ENCODE results near the gene CCDC182.

CCDC182 gene

DNA sequence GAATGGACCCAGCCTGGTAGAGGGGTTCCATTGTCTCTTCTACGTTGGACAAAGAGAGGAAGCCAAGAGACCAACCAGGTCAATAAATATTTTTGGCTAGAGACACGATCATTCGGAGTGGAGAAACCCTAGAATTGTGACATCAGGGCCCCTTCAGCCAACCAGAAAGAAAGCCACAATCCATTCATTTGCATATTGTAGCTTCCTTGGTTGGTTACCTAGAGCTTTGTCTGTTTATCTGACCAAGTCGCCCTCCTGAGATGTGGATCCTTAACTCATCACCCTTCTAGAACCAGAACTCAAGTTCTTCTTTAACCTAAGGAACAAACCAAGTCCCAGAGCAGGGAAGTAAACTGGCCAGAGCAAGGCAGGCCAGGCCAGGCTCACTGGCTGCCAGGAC is at the start of gene CCDC182:
Gene CCDC182, minus strand, starts transcription at position 58 of the 400 bp plus-strand sequence. Its CDS starts 27 bp downstream, at position 31.
- DNase-seq = no peak

DNA sequence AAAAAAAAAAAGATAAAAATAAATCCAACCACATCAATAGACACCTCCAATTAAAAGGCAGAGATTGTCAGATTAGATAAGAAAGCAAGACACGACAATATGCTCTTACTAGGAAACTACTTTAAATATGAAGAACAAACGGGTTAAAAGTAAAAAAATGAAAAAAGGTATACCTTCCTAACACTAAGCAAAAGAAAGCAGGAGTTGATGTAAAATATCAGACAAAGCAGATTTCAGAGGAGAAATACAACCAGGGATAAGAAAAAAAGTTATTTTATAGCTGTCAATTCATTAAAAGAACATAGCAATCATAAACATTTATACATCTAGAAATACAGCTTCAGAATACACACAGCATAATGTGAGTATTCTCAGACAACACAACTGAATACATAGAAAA is 49.7 kb upstream of the CCDC182 start:
- DNase-seq = no peak

DNA sequence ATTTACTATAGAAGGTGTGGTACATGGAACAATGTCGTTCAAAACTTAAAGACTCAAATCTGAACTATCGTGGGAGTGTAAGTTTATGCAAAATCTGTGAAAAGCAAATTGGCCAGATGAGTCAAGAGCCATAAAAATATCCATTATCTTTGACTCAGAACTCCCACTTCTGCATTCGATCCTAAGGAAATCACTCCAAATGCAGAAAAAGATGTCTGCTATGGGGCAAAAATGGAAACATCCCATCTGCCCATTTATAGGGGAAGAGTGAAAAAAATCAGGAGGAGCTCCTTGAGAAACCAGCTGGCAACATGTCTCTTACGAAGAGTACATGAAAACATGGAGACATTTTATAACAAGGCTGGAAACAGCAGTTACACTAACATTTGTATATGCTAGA is 43.6 kb upstream of the CCDC182 start:
- DNase-seq = no peak

DNA sequence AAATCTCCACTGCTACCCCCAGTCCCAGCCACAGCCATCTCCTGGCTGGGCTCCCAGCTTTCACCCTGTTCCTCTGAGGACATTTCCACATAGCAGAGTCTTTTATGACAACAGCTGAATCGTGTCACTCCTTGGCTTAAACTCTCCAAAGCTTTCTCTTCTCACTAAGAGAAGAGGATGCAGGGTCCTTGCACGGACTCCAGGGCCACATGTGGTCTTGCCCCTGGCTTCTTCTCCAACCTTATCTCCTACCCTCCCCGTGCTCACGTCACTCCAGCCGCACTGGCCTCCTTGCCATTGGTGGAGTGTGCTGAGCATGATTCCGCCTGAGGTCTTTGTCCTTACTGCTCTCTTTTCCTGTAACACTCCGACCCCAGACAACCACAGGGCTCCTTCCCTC is 39.9 kb upstream of the CCDC182 start:
- DNase-seq = no peak

DNA sequence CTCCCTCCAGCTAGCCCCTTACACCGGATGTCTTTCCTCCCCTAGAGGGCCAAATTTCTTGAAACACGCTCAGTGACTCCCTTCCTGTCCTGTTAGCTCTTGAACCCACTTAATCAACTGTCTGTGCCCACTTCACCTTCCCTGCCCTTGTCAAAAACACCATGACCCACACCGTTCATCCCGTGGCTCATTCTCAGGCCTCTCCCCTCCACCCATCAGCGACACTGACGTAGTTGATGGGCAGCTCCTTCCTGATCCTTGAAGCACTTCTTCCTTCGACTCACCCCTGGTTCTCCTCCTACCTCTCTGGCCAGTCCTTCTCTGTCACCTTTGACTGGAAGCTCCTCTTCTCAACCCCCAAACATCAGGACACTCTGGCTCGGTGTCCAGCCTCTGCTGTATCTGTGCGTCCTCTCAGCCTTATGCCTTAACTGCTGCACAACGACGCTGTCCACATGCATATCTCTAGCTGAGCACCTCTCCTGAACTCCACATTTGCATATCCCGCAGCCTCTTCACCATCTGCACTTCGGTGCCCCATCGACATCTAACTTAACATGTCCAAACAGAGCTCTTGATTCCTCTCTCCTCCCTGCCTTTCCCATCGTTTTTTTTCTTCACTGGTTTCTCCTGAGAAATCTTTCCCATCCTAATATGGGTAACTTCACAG is 39.3 kb upstream of the CCDC182 start:
- no peak for DNase-seq

DNA sequence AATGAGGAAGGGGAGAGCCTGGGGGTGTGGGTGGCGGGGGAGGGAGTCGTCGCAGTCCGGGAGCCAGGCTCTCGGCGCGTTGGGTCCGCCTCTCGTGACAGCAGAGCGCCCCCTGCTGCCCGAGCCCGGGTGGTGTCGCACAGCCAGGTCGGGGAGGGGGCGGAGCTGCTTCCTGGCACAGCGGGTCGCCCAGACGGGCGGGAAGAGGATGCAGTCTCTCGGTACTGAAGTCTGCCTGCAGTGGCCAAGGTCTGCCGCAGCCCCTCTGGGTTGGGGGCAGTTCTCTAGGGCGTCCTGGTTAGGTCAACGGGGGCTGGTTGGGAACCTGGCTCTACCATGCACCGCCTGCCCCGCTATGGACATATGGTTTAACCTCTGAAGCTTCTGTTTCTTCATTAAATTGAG is 38.2 kb upstream of the CCDC182 start:
- DNase-seq = no peak

DNA sequence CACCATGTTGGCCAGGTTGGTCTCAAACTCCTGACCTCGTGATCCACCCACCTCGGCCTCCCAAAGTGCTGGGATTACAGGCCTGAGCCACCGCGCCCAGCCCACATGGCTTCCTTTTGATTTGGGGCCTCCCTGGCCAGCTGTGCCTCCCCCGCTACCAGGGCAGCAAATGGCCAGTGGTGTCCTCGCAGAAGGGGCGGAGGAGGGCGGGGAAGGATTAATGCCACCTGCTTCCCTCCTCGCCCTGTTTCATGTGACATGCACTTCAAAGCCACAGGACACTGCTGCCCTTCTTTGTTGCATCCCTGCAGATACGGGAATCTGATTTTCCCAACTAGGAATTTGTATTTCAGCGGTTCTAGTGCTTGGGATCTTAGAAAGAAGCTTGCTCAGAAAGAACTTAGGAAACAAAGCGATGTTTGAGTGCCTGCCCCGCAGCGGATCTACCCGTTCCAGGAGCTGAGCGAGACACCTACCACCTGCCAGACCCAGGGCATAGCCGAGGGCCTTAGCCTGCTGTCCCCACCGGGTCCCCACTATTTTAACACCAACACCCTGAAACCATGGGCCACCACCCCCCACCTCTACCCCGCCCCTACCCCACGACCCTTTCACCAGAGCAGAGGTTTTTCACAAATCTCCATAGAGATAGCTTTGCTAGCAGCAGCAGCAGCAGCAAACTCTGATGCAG is 37.7 kb upstream of the CCDC182 start:
- DNase-seq = no peak

DNA sequence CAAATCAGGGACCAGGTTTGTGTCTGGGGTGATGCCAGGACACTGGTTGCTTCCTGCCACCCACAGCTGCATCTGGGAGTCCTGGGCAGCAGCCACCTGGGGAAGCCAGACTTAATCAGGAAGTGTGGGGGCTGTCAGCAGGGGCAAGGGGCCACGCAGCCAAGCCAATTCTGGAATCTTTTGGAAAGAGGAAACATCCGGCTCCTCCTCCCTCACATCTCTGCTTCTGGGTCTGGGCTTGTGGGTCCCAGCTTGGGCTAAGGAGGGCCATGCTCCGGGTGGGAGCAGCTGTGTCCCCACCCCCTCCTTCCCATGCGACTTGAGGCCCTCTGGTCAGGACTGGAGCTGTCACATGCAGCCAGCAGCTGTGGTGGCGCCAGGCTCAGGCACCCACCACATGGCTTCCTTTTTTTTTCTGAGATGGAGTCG is 37.0 kb upstream of the CCDC182 start:
- no peak for DNase-seq

DNA sequence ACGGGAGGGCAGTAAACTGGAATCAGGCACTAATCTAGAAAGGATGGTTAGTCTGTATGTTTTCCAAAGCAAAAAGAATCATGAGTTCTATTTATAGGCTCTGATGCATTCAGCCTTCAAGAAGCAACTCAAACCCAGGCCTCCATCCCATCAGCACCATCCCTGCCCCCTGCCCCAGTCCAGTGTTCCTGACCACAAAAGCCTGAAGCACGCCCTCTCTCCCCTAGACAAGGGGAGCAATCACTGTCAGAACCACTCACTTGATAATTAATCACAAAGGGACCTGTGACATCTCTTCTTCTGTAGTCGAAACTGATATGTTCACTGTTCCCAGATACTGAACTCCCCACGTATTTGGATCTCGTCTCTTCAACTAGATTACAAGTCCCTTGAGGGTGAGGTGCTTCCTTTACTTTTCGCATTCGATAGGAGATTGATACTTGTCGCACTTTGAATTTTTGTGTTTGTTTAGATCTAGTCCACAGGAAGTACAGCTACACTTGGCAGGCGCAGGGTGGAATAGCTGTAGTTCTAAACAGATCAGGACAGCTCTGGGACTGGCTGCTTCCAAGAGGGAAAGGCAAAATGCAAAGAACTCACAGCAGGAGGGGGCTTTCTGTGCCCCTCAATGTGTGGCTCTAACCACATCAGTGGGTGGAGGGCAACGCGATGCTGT is 36.4 kb upstream of the CCDC182 start:
- no peak for DNase-seq

DNA sequence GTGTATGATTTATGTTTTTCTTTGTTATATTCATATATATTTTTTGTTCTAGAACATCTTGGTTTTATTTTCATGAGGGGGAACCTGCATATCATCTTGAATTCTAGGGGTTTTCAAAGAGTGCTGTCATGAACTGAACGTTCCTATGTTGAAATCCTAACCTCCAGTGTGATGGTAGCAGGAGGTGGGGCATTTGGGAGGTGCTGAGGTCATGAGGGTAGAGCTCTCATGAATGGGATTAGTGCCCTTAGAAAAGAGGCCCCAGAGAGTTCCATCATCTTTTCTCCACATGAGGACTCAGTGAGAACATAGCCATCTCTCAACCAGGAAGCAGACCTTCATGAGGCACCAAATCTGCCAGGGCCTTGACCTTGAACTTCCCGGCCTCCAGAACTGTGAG is 34.6 kb upstream of the CCDC182 start:
- DNase-seq = no peak

DNA sequence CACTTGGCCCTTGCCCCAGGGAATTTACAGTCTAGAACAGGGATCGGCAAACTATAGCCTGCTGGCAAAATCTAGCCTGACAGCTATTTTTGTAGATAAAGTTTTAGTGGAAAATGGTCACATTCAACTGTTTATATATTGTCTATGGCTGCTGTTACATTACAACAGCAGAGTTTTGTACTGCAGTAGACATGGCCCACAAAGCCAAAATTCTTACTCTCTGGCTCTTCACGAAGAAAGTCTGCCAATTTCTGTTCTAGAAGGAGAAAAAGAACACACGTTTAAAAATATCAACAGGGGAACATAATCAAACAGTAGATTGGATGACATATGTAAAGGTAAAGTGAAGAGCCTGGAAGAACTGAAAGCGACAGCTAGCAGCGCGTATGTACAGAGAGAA is 33.2 kb upstream of the CCDC182 start:
- DNase-seq = no peak

DNA sequence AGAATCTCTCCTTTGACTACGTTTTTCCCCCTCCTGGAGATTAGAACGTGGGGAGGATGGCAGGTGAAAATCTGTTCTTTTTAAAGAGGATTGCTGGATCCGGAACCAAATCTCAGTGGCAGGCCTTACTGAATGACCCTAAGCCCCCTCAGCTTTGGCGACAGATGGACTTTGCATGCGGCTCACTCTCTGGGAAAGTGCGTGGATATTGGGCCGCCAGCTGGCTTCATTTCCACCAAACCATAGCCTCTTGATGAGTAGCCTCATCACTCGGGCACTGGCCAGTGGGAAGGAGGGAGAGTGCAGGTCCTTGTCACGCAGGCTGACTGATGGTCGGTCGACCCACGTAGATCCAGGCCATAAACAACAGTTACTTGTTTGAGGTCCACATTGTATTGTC is 31.3 kb upstream of the CCDC182 start:
- no peak for DNase-seq

DNA sequence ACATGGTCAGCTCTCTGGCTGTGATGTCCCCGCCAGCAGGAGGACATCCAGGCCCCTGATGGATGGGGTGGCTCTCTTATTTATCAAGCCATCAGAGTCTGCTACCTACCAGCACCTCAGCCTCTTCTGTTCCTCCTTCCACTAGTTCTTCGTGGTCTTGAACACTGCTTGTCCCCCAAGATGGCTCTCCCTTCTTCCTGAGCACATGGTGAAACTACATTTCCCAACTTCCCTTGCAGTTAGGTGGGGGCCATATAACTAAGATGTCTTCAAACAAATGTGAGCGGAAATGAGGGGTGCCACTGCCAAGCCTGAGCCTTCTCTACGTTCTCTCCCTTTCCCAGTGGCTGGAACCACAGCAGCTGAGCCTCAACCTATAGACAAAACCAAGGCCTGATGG is 29.8 kb upstream of the CCDC182 start:
- DNase-seq = no peak

DNA sequence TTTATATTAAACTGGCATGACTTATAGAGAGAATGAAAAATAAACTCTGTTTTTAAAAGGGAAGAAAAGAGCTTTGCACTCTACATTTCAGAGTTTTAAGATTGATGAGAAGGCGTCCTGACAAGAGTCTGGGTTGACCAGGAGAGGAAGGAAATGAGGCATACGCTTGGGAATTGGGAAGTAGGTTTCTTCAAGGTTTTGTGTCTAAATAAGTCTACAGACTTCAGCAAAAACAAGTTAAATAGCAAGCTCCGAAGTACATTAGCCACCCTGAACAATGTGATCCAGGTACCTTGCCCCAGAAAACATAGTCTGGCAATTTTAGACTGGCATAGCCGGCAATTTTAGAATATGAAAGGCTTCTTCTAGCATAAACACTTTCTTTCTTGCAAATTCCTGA is 28.5 kb upstream of the CCDC182 start:
- DNase-seq = no peak

DNA sequence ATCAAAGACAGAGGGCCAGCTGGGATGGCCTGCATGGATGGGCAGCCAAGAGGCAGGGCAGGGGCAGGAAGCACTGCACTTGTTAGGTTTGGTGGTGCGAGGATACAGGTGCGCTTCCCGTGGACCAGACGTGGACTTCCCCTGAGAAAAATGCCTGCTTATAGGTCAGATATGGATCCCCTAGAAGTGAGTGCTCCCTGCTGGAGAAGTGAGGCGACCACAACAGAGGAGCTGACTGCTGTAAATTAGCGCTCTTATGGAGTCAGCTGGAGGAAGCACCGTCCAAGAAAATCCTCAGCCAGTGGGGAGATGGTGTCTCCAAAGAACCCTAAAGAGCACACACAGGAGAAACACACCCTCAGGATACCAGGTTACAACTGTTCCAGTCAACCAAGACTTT is 27.7 kb upstream of the CCDC182 start:
- no peak for DNase-seq

DNA sequence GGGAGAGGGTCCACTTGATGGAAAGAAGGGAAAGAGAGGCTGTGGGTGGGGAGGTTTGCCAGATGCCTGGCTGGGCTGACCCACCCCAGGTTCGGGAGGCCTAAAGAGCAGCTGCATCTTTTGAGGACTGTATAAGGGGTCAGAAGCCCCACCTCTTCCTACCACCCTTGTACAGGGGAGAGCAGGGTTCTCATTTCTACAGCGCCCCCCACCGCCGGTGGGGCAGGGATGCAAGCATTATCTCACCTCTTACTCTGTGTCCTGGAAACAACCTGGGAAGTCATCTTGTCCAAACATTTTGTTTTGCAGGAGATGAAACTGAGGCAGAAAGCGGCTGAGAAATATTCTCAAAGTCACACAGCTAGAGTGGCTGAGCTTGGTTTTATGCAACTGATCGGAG is 22.5 kb upstream of the CCDC182 start:
- DNase-seq = no peak

DNA sequence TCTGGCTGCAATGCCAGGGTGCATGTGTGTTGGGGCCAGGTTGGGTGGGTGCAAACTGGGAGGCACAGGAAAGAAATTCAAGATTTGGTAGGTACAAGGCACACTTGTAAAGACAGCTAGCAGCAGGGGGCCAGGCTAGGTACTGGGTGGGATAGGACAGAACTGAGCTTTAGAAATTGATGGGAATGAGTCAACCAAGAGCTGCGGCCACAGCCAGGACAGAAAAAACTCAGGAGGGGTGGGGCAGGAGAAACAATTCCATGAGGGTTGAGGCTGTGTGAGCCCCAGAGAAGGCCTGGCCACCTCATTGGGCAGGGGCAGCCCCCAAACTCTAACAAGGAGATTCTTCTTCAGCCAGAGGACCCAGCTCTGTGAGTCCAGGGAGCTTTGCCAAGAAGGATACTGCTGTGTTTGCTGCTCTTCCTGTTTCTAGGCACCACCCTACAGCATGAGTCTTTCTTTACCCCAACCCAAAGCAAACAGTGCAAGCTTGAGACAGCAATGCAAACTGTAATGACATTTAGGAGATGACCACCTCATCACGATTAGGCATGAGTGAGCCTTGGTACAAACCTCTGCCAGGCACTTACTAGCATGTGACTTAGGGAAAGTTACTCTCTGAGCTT is 21.3 kb upstream of the CCDC182 start:
- DNase-seq = no peak

DNA sequence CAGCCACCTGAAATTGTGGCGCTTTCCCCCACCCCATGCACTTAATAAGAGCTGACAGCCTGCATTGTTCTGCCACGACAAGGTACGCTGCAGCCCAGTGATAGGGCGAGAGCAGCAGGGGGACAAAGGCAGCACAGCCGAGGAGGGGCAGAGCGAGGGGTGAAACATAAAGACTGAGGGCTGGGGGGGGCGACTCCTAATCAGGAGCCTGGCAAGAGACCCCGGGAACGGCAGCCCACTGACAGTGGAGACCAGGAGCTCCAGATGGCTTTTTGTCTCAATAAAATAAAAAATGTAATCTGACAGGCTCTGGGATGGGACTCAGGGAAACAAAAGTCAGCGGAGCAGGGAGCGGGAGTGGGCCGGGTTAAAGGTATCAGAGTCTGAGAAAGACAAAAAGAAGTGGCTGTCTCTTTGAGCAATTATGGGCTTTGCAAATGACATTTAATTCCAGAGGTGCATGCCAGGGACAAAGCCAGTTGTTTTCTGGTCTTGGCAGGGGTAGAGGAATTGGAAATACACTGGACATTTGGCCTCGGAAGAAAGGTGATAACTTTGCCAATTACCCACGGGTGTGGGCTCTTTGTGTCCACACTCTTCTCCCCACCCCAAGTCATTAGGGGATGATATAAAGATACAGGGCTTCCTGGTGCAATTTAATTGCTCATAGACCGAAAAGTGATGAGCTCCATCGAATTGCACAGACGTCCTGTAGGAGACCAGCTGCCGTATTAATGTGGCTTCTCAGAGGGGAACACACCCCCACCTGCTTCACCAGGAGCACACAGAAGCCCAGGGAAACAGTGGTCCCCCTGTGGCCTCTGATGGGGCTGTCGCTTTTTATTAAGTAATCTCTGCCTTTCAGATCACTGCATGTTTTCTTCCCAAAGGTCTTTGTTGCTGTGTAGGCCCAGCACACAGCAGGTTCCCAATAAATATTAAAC is 17.6 kb upstream of the CCDC182 start:
- no peak for DNase-seq

DNA sequence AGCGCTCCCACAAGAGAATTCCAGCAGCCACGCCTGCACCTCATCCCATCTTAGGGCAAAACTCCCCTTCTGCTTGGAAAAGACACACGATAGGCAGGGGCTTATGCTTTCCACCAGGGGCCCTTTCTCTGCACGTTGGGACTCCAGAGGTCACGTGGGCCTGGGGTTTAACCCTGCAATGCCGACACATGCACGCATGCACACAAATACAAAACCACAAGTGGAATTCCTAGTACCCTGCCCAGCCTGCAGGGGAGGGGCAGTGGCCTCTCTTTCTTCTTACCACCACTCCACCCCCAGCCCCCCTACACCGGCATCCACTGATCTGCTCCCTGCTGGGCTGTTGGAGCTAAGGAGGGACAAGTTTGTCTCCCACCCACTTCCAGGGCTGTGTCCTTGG is 16.8 kb upstream of the CCDC182 start:
- DNase-seq = no peak

DNA sequence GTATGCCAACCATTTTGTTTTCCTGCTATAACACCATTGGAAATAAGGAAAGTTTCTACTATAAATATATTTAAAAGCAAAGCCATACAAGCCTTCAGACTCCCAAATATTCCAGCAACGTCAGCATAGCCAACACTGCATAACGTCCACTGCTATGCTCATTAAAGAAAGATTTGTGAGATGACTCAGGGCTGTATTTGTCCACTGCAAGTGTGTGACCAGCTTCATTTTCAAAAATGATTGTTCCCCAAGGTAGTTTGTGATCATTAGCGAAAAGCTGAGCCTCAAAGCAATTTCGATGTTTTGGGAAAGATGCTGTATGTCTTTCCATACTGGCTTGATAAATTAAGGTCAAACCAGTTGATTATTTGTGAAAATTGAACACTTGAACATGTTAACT is 14.9 kb upstream of the CCDC182 start:
- DNase-seq = no peak

DNA sequence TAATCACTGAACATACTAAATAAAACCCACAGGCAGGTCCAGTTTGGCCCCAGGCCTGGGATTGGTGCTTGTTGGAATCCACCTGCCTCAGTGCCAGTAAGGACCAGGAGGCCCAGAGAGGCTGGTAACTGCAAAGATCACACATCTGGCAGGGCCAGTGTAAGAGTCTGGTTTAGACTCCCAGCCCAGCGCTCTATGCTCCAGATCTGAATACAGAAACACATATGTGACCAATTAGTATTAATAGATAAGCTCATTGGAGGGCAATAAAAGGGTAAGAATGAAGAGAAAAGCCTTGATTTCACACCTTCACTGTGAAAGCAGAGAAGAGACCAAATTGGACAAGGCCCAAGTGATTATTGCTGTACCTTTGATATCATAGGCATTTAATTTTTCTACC is 13.6 kb upstream of the CCDC182 start:
- no peak for DNase-seq

DNA sequence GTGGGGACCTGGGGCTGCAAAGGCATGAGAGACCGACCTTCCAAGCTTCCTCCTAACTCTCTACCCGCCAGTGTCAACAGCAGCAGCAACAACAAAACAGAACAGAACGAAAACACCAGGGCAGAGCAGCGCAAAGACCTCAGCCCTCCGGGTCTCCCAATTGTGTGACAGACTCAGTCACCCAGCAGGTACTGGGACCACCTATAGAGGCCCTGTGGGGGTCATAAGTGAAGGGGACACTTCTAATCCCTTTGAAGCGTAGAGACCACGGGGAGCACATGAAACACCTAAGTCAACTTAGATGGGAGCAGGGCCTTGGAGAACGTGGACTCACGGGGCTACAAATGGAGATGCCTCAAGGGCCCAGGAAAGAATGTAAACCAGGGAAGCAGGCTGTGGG is 12.6 kb upstream of the CCDC182 start:
- DNase-seq = no peak

DNA sequence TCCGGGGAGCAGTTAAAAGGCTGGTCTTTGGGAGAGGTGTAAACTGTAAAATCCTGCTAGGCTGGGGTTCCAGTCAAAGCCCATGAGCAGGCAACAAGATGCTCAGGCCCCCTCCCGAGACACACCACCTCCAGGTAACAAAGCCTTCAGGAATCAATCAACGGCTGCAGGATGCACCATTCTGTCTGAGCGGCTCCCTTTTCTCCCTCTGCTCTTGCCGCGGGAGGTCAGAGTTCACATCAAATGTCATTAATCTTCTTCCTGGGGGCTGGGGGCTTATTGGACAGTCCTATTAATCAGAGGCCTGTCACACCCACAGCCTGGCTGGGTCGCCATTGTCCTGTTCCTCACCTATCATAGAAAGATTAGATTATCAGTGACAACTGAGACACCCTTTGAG is 11.9 kb upstream of the CCDC182 start:
- no peak for DNase-seq
